Thyroid gland (tissue), 4 donors: Measurements from ENCODE around the gene HSPD1. TPM values are rescaled to one million over a fixed set of nuclear protein-coding genes. Genes with fewer than 3 reads are reported as not detected.

Experiments used
- DNase-seq, 2 donors: peaks; one replicate each; pipeline ENCODE4 v3.0.0-alpha.2; 2019
- H3K27ac ChIP-seq, 3 donors: fragments of 200-600 bp; sonication (generic); 1 replicate in 2 of 3; 2 replicates in 1 of 3; pipeline ENCODE4 v1.5.1; 2016 to 2019; ENCODE audit warnings: mild to moderate bottlenecking in 1 of 3, moderate library complexity in 1 of 3
- H3K27me3 ChIP-seq: fragments of 200-600 bp; sonication (generic); one replicate; pipeline ENCODE4 v1.5.1; 2019
- H3K36me3 ChIP-seq, 2 donors: fragments of 200-600 bp; sonication (generic); one replicate each; pipeline ENCODE4 v1.5.1; 2016 to 2019
- H3K4me1 ChIP-seq, 2 donors: fragments of 200-600 bp; sonication (generic); one replicate each; pipeline ENCODE4 v1.5.1; 2017 to 2019
- H3K4me3 ChIP-seq, 3 donors: fragments of 200-600 bp; sonication (generic); replicated peaks in 1 of 3; 1 replicate in 2 of 3; 2 replicates in 1 of 3; pipeline ENCODE4 v1.5.1; 2016; ENCODE audit warnings: mild to moderate bottlenecking in 1 of 3
- H3K9me3 ChIP-seq: fragments of 200-600 bp; sonication (generic); one replicate; pipeline ENCODE4 v1.5.1; 2017
- POLR2A ChIP-seq, 2 donors: fragments of 450-650 bp; IDR thresholded peaks; one replicate each; pipeline ENCODE4 v1.6.1; 2017; ENCODE audit warnings: antibody characterized with exemption in 2 of 2, mild to moderate bottlenecking in 2 of 2, moderate library complexity in 1 of 2
- WGBS, 2 donors: methylation state at CpG; one replicate each; pipeline ENCODE4 v1.1.5; 2017; 5-methylcytosine and 5-hydroxymethylcytosine counted together
- intact Hi-C: fragments of 100-400 bp; cut with DNase I; formaldehyde crosslinking; loops from one replicate; pipeline ENCODE4 v1.15.1; 2023
- total RNA-seq, 4 donors: library from RNA; depleted of rRNA; stranded (reverse); fragments of >200 nt; gene quantifications; one replicate each; pipeline ENCODE4 v1.2.3, GENCODE V29; 2016
- TF ChIP-seq, protein P1 (sequence below), 6 experiments: fragments of 200-600 bp in 3 of 6; fragments of 450-650 bp in 3 of 6; sonication (generic) in 3 of 6; IDR thresholded peaks; one replicate each; pipeline ENCODE4 v1.5.1; 2016 to 2019; ENCODE audit warnings: antibody characterized with exemption in 6 of 6, mild to moderate bottlenecking in 2 of 6, inconsistent platforms in 1 of 6, moderate library complexity in 1 of 6

The HSPD1 gene
- total RNA-seq, 4 donors from 2014 or later = 125 to 157 (median 151) TPM

DNA sequence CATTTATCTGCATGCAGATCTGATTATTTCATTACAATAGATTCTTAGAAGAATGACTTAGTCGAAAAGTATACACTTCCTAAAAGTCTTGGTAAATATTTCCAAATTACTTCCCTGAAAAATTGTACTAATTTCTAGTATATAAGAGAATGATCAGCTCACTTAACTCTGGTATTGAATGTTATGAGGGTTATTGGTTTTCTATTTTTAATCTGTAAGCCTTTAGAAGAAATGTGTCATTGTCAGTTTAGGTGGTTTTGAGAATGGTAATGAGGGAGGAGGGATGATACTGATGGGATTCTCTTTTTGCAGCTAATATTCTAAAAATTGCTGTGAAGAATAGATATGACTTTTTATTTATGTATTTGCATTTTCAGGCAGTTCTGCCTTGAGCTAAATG is 40.1 kb upstream of the HSPD1 start:
- peaks cover 11 to 16% of the 10 kb centered on the region in 2 donors for H3K36me3 ChIP-seq
- H3K4me1 ChIP-seq = no peaks in the 10 kb centered on the region
- intact Hi-C loops = no loop called here
- no peak overlapping the region for H3K4me3 ChIP-seq
- H3K27ac ChIP-seq = no peak overlapping the region
- DNase-seq = no peak
- WGBS, 2 donors = 87 to 98% methylated on average over 1 of the region's 1 CpG
- TF ChIP-seq, protein P1, sequence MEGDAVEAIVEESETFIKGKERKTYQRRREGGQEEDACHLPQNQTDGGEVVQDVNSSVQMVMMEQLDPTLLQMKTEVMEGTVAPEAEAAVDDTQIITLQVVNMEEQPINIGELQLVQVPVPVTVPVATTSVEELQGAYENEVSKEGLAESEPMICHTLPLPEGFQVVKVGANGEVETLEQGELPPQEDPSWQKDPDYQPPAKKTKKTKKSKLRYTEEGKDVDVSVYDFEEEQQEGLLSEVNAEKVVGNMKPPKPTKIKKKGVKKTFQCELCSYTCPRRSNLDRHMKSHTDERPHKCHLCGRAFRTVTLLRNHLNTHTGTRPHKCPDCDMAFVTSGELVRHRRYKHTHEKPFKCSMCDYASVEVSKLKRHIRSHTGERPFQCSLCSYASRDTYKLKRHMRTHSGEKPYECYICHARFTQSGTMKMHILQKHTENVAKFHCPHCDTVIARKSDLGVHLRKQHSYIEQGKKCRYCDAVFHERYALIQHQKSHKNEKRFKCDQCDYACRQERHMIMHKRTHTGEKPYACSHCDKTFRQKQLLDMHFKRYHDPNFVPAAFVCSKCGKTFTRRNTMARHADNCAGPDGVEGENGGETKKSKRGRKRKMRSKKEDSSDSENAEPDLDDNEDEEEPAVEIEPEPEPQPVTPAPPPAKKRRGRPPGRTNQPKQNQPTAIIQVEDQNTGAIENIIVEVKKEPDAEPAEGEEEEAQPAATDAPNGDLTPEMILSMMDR (IDR thresholded peaks at IDR 0.05) = no peak
- no peak for TF ChIP-seq POLR2A (IDR thresholded peaks at IDR 0.05)
- no peaks in the 10 kb centered on the region for H3K9me3 ChIP-seq
- no peaks in the 10 kb centered on the region for H3K27me3 ChIP-seq

DNA sequence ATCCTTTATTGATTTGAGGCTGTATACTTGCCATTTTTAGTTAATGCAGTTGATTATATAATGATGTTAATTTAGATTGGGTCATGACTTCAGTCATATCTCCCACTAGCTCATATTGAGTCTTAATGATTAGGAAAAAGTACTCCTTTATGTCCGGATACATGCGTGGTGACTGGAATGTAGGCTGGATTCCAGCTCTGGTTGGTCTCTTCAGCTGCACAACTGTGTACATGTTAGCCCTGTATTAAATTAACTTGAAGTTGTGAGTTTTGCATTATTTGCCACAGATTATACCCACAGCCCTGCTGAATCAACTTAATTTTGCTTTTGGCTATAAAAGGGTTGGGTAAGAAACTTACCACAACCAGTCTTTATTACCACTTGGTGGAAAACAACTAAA is 38.8 kb upstream of the HSPD1 start:
- peaks cover 0 to 3% of the 10 kb centered on the region in 2 donors for H3K4me1 ChIP-seq
- no peak overlapping the region for H3K4me3 ChIP-seq
- intact Hi-C loops = no loop called here
- peaks cover 9% of the 10 kb centered on the region in 2 donors for H3K36me3 ChIP-seq
- no peak overlapping the region for H3K27ac ChIP-seq
- no peaks in the 10 kb centered on the region for H3K27me3 ChIP-seq
- TF ChIP-seq, protein P1 (IDR thresholded peaks at IDR 0.05) = no peak
- WGBS, 2 donors = 64 to 74% methylated on average over 2 of the region's 2 CpGs
- no peaks in the 10 kb centered on the region for H3K9me3 ChIP-seq
- DNase-seq = no peak

DNA sequence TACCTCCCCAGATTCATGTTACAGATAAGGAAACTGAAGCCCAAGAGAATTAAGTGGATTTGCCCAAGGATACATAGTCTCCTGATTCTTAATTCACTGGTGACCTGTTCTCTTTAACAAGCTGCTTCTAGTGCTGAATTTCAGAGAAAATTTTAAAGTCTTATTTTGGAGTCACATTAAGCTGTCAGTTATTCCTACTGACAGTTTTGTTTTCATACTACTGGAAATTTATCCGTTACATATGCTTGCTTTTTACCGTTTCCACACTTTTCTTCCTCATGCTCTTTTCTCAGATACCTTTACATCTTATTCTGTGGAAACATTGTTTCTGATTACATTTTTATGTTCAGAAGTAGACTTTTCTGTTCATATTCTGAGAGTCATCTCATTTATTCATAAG is 17.5 kb upstream of the HSPD1 start:
- no peaks in the 10 kb centered on the region for H3K27me3 ChIP-seq
- intact Hi-C loops = loop anchor here (10.0 kb wide), 1 partner anchor 82 kb away; the partner anchor contains the start of gene SF3B1
- DNase-seq = no peak
- H3K36me3 ChIP-seq = no peaks in the 10 kb centered on the region
- H3K4me1 ChIP-seq = peaks cover 0 to 7% of the 10 kb centered on the region in 2 donors
- peak overlapping the region in 1 of 3 donors; percentile 59 for H3K4me3 ChIP-seq
- no peaks in the 10 kb centered on the region for H3K9me3 ChIP-seq
- WGBS, 2 donors = 49 to 53% methylated on average over 2 of the region's 2 CpGs
- TF ChIP-seq, protein P1 (IDR thresholded peaks at IDR 0.05) = no peak
- TF ChIP-seq POLR2A (IDR thresholded peaks at IDR 0.05) = no peak
- peak overlapping the region in 1 of 3 donors; percentile 97 for H3K27ac ChIP-seq

- intact Hi-C loops = loop anchor here (10.0 kb wide), 1 partner anchor 82 kb away; the partner anchor contains the start of gene SF3B1
Measured at GRCh38 chr2:197516393-197516761, 16.7 kb upstream of the HSPD1 start.

DNA sequence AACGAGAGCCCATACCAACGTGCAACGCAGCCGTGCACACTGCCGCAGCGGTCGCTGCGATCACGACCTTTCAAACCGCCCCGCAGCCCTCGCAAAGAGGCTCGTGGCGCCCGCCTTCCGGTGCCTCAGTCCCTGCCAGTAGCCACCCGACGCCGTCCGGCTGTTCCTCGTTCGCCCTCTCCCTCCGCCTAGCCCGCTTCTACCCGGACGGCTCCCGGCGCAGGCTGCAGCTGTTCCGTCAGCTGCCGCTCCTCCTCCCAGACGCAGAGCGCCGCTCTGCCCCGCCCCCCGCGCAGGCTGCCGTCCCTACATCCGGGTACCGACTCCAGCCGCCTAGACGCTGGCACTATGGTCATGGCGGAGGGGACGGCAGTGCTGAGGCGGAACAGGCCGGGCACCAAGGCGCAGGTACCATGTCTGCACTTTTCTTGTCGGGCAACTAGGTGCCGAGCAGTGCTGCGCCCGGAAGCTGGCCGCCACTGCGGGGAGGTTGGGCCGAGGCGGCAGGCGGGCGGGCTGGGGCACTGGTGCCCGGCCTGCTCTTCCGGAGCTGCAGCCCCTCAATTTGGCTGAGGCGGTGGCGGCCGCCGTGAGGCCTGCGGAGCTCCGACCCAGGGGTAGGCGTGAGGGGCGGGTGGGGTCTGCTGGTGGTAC is 16.2 kb upstream of the HSPD1 start, which contains the start of gene MOB4:
Gene MOB4 (plus strand): TSS at position 328 of the 654 bp plus-strand sequence. CDS start 21 bp downstream, at position 349.
- Histone ChIP-seq H3K4me3 (peak within 1 kb of the TSS; percentile 59 to 95 (median 84)), H3K27ac (peak within 1 kb of the TSS; percentile 91 to 98 (median 97)), H3K36me3 (no peaks in the 10 kb centered on the region), H3K4me1 (peaks cover 0 to 7% of the 10 kb centered on the region in 2 donors), H3K27me3 (no peaks in the 10 kb centered on the region), H3K9me3 (no peaks in the 10 kb centered on the region)
- intact Hi-C loops = loop anchor here (10.0 kb wide), 1 partner anchor 81 kb away; the partner anchor contains the start of gene SF3B1
- 0 to 2% methylated on average over 5 to 11 of the region's 66 CpGs for WGBS, 2 donors
- peak; percentile 95 for DNase-seq
- TF ChIP-seq POLR2A (IDR thresholded peaks at IDR 0.05) = peak; percentile 33 to 99
- TF ChIP-seq, protein P1 (IDR thresholded peaks at IDR 0.05) = peak in 1 of 6 experiments; percentile 29

More at GRCh38 chr2:197516393-197516761, 16.7 kb upstream of the HSPD1 start:
- WGBS, 2 donors = 0 to 3% methylated on average over 7 to 16 of the region's 17 CpGs
- TF ChIP-seq POLR2A (IDR thresholded peaks at IDR 0.05) = no peak
- TF ChIP-seq, protein P1 (IDR thresholded peaks at IDR 0.05) = no peak
- Histone ChIP-seq H3K27ac (peak overlapping the region; percentile 91 to 98 (median 97)), H3K4me1 (peaks cover 0 to 7% of the 10 kb centered on the region in 2 donors), H3K36me3 (no peaks in the 10 kb centered on the region), H3K9me3 (no peaks in the 10 kb centered on the region), H3K4me3 (peak overlapping the region; percentile 59 to 95 (median 84)), H3K27me3 (no peaks in the 10 kb centered on the region)
- DNase-seq = peak in 1 of 2 donors; percentile 40
